ENCODE measurements around the gene MSTO1.
"Not testable (repeated sequence)": the region's sequence is repeated elsewhere in the genome, so short reads cannot be mapped to it uniquely, and the experiment has no call there.

MSTO1 gene

GRCh38 chr1:155609515-155610256 is at the start of gene MSTO1:
MSTO1 (plus strand) TSS chr1:155610218; CDS start chr1:155610249, 31 bp downstream.
- peak; percentile 86 for DNase-seq

DNA sequence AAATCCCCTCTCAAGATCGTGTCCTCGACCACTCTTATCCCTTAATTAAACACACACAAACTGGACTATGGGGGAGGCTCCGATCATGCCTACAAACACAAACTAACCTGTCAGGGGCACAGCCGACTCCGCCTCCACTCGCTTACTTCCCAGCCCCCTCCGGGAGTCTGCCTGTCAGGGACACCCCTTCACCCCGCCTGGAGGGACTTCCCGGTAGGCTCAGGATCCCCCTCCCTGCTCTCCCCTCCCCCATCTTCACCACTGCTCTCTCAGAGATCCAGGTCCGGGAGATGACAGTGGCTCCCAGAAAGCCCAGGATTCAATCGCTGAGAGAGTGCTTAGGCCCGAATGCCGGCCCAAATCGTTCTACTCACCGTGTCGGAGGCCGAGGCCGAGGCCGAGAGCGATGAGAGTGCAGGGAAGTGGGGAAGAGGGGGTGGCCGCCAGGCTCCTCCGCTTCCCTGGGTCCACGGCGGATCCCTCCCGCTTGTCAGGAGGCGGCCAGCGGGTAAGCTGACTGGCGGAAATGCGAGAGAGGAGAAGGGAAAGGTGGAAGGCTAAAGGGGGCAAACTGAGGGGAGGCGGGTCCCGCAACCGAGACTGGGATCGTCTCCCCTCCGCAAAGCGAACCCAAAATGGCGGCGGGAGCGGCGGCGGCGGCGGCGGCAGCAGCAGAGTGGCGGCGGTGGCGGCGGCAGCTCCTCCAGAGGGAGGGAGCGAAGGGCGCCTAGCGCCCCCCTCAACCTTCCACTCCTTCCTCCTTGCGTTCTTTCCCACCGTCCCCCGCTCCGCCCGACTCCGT is 48.0 kb upstream of the MSTO1 start:
- DNase-seq = peak; percentile 55

- DNase-seq = peak; percentile 91
Observed at GRCh38 chr1:155562581-155563376, 47.2 kb upstream of the MSTO1 start, which contains the start of gene ASH1L. ASH1L (minus strand) TSS chr1:155562803; CDS start chr1:155521519, 41,284 bp downstream.

DNA sequence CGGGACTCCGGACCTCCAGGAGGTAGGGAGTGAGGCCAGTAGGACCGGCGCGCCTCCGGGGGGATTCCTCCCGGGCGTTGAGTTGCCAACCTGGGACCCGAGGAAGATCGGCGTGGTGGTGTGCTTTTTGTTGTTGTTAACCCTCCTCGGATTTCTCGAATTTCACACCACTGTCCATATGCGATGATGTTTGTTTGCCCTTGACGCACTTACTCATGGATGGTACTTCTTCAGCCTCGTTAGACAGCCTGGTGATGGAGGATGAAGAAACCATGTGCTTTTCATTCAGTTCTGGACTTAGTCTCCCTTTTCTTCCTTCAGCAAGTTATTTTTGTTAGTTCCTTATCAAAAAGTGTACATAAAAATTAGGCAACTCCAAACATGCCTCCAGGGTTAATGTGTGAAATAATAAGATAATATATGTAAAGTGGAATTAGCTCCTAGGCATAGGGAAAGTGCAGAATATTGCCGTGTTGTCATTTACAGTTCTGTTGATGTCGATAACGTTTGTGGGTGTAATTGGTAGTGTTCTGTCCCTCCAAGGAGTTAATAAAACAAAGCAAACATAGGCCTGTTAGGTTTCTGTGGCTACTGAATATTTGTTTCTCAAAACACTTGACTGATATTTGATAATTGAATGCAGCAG is 46.5 kb upstream of the MSTO1 start:
- DNase-seq = not testable (repeated sequence)

- no peak for DNase-seq
Observed at GRCh38 chr1:155569988-155570592, 39.9 kb upstream of the MSTO1 start.

DNA sequence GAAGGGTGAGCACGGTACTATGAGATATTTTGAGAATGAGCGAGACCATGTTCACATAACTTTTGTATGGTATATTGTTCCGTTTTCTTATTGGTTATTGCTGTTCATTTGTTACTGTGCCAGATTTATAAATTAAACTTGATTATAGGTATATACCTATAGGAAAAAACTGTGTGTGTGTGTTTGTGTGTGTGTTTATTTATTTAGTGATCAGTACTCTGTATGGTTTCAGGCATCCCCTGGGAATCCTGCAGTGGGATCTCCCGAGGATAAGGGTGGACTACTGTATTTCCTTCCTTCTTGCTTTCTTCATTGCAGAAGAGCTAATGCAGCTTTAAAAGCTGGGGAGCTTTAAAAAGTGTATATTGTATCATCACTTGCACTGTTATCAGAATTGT is 39.4 kb upstream of the MSTO1 start:
- DNase-seq = no peak

GRCh38 chr1:155574077-155574476 is 35.9 kb upstream of the MSTO1 start:
- no peak for DNase-seq

GRCh38 chr1:155575608-155576007 is 34.4 kb upstream of the MSTO1 start:
- DNase-seq = not testable (repeated sequence)

DNA sequence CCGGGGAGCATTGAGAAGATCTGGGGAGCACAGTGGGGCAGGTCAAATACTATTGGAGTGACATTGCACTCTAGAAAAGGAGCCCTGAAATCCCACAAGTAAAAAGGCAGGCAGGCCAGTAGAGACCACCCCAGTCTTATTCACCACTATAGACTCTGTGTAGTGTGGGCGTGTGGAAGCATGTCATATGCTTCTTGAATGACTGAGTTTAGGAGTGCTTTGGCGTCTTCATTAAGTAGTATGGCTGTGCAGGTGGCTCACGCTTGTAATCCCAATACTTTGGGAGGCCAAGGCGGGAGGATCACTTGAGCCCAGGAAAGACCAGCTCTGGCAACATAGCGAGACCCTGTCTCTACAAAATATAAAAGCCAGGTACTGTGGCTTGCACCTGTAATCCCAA is 26.2 kb upstream of the MSTO1 start:
- not testable (repeated sequence) for DNase-seq

DNA sequence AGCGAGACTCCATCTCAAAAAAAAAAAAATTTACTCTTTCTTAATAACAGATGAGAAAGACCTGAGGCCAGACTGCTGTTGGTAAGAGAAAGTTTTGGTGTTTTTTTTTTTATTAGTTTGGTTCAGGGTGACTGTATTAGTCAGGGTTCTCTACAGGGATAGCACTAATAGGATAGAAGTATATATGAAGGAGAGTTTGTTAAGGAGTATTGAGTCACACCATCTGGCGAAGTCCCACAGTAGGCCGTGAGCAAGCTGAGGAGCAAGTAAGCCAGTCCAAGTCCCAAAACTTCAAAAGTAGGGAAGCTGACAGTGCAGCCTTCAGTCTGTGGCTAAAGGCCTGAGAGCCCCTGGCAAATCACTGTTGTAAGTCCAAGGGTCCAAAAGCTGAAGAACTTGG is 20.7 kb upstream of the MSTO1 start:
- not testable (repeated sequence) for DNase-seq

DNA sequence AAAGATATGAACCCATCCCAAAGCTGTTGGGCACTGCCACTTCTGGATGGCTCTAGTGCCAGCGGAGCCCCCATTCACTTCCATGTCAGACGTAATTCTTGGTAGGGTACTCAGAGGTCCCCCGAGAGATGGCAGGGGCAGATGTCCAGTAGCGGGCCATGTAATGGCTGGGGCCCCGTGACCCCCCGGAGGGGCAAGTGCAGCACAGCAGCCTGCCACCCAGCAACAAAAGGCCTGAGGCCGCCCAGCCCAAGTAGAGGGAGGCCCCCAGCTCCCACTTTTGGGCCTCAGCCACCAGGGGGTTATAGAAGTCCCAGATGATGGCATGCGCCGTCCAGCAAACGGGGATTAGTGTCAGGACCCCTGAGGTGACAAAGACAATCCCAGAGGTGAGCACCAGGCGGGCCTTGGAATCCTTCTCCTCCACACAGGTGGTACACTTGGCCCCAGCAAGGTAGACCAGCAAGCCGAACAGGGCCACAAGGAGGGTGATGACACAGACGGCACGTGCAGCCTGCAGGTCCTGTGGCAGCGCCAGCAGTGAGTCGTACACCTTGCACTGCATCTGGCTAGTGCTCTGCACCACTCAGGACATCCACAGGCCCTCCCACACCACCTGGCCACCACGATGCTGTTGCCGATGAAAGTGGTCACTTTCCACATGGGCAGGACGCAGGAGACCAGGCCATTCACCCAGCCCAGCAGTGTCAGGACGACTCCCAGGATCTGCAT is 19.3 kb upstream of the MSTO1 start:
- DNase-seq = not testable (repeated sequence)

DNA sequence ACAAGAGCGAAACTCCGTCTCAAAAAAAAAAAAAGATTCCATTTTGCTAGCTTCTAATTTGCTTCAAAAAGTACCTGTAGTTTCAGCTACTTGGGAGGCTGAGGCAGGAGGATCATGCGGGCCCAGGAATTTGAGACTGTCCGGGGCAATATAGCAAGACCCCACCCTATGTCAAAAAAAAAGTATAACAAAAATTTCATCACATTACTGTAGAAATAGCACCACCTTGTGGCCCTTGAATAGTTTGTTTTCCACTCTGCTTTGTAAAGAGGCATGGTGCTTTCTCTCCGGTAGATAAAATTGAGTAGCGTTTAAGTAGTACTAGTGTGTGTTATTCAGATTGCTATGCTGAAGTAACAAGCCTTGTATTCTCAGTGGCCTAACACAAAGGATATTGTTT is 18.2 kb upstream of the MSTO1 start:
- no peak for DNase-seq

DNA sequence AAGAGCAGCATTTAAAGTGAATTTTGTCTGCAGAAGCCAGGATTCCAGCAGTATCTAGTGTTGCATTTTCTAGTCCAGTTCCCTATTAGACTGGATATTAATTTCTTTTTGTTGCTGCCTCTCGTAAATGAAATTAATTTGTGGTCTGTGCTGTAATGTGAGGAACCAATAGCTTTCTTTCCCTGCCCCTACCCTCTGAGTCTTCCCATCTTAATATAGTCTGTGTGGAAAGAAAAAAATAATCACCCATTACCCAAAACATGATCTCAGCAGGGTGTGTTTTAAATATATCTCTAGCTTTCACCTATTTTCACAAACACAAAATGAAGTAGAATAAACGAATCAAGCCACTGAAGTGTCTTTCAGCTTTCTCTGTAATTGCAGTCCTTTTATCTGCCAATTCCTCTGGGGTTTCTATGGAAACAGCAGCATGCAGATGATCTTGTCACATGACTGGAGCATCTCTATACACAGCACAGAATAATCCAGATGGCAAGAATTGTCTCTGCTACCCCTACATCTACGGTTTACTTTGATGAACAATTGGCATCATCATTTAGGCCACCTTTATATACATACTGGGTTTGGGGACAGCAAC is 14.0 kb upstream of the MSTO1 start:
- DNase-seq = not testable (repeated sequence)

- no peak for DNase-seq
Observed at GRCh38 chr1:155596864-155597263, 13.2 kb upstream of the MSTO1 start.

GRCh38 chr1:155598842-155599331 is 11.1 kb upstream of the MSTO1 start:
- DNase-seq = no peak

DNA sequence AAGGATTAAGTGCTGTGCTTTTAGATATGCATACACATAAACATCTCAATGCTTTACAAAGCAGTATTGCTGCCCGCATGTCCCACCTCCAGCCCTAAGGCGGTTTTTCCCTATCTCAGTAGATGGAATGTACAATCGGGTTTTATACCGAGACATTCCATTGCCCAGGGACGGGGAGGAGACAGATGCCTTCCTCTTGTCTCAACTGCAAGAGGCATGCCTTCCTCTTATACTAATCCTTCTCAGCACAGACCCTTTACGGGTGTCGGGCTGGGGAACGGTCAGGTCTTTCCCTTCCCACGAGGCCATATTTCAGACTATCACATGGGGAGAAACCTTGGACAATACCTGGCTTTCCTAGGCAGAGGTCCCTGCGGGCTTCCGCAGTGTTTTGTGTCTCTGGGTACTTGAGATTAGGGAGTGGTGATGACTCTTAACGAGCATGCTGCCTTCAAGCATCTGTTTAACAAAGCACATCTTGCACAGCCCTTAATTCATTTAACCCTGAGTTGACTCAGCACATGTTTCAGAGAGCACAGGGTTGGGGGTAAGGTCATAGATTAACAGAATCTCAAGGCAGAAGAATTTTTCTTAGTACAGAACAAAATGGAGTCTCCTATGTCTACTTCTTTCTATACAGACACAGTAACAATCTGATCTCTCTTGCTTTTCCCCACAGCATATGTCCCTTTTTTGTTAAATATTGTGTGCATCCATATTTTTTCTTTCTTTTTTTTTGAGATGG is 10.0 kb upstream of the MSTO1 start:
- DNase-seq = not testable (repeated sequence)

DNA sequence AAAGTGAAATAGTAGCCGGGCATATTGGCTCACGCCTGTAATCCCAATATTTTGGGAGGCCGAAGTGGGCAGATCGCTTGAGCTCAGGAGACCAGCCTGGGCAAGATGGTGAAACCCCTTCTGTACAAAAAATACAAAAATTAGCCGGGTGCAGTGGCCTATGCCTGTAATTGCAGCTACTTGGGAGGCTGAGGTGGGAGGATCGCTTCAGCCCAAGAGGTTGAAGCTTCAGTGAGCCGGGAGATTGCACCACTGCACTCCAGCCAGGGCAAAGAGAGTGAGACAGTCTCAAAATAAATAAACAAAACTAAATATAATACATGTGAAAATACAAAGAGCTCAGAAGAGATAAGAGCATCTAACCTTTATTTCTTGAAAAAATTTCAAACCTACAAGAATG is 2.3 kb upstream of the MSTO1 start:
- DNase-seq = no peak

- no peak for DNase-seq
Observed at GRCh38 chr1:155608888-155609225, 1.2 kb upstream of the MSTO1 start.

GRCh38 chr1:155610257-155610647 is 234 bp downstream of the MSTO1 start:
- not testable (repeated sequence) for DNase-seq

DNA sequence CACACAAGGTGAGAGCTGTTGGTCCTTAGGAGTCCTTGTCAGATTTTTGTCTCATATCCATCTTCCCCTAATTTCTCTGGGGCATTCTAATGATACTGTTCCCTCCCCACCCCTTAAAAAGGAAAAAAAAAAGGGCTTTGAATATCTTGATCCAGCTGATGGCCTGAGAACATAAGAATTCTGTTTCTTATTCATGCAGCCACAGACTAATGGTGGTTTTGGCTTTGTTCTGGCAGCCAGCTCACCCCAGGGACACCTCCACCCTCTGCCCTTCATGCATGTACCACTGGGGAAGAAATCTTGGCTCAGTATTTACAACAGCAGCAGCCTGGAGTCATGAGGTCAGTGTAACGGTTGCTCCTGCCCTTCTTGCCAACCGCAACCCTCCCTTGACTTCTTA is 3.2 kb downstream of the MSTO1 start:
- DNase-seq = not testable (repeated sequence)
